ENCODE data around the gene GBX1.

GBX1 gene

GRCh38 chr7:151126491-151127137, 40.9 kb downstream of the GBX1 start:
- no peak for DNase-seq (ENCODE audit: low spot score)

- no peak for DNase-seq (ENCODE audit: low spot score)
Measured at GRCh38 chr7:151125846-151126481, 41.5 kb downstream of the GBX1 start.

GRCh38 chr7:151125470-151125845, 42.0 kb downstream of the GBX1 start:
- no peak for DNase-seq (ENCODE audit: low spot score)

DNA sequence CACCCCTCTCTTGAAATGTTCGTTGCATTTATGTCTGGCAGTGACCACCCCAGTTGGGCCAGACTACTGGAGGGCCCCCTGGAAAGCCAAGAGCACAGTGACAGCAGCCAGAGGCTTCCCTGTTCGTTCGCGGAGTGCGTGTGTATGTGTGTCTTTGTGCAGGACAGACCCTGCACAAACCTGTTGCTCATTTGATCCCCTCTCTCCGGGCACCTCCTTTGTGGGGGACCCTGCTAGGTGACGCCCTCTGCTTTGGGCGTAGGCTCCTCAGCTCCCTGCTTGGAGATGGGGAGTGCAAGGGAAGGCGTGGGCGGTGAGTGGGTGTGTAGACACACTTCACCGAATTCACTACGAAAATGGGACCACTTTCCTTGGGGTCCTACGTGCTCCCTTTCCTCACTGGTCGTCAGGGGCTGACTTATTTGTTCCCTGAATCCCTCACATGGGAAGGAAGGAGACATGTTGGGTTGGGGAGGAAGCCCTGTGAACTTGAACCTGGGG, 42.5 kb downstream of the GBX1 start:
- DNase-seq (ENCODE audit: low spot score), result no peak

- DNase-seq (ENCODE audit: low spot score), result no peak
Measured at GRCh38 chr7:151124481-151124880, 43.0 kb downstream of the GBX1 start.

DNA sequence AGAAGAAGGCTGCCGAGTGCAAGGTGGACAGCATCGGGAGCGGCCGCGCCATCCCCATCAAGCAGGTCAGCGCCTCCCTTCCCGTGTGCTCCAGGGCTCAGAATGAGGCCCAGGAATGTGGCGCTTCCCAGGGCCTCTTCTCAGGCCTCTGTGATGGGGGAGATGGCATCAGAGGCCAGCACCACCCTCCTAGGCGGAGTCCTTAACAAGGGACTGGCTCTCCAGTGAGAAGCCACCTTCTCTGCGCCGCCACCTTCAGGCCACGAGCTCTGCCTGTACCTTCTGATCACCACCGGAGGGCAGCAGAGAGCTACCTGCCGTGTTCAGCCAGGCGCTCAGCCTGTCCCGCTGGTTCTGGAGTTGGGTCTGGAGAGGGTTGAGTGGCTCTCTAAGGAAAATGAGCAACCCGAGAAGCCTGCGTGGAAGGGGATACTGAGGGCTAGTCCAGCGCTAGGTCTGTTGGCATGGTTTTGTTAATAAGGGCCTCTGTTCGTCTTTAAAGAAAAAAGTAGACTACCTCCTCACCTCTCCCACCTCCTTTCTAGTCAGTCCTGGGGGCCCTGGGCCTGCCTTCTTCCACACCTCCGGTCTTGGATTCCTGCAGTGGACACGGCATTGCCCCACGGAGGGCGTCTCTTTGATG, 43.6 kb downstream of the GBX1 start:
- peak; percentile 74 for DNase-seq (ENCODE audit: low spot score)

DNA sequence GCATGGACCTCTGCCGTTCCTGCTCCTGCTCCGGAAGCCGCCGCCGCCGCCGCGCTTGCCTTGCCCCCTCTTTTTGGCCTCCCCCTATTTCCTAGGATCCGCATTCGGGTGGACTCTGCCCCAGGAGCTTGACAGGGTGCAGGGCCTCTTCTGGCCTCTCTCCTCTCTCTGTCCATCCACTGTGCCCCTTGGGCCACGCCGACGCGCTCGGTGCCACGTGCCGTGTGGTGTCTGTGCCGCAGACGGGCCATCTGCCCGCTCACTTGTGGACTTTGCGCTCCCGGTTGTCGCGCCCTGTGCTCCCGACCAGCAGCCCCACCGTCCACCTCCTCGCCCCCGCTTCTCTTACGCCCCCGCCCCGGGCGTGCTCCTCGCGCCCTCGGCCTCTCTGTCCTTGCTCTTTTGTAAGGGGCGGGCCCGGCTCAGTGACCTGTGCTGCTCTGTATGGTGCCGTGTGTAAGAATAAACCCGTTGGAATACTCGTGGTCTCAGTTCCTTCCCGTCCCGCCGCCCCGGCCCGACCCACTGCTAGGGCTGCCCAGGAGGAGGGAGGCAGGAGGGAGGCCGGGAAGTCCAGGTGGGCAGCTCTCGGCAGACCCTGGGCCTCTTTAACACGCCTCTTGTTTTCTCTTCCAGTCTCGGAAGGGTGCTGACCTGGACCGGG, 44.2 kb downstream of the GBX1 start:
- no peak for DNase-seq (ENCODE audit: low spot score)

GRCh38 chr7:151122796-151123157, 44.7 kb downstream of the GBX1 start:
- DNase-seq (ENCODE audit: low spot score), result no peak

GRCh38 chr7:151122276-151122675, 45.2 kb downstream of the GBX1 start:
- no peak for DNase-seq (ENCODE audit: low spot score)

GRCh38 chr7:151121380-151122170, 45.9 kb downstream of the GBX1 start:
- DNase-seq (ENCODE audit: low spot score), result no peak

DNA sequence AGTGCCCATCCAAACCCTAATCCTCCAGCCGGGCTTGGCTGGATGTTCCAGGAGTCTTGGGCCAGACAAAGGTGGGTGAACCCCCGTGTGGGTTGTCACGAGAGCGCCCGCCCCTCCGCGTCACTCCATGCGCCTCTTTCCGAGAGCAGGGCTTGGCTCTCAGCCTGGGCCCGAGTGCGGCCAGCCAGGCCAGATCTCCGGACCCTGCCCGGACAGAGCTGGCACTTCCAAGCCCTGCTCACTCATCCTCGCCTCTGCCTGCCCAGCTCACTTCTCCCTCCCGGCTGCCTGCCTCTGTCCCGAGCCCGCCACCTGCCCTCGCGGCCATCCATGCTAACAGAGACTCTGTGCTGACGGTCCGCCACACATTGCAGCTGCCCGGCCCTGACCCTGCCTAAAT, 46.6 kb downstream of the GBX1 start:
- peak; percentile 32 for DNase-seq (ENCODE audit: low spot score)

DNA sequence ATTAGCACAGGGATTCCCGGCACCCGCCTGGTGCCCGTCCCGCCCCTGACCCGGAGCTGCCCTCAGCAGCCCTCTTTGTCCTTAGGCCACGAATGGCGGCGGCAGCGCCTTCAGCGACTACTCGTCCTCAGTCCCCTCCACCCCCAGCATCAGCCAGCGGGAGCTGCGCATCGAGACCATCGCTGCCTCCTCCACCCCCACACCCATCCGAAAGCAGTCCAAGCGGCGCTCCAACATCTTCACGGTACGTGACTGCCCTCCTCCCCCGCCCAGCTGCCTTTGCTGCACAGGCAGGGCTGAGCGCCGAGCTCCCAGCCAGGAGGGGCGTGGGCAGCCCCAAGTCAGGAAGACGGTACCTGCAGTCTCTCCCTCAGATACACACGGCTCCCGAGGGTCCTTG, 47.6 kb downstream of the GBX1 start:
- no peak for DNase-seq (ENCODE audit: low spot score)

DNA sequence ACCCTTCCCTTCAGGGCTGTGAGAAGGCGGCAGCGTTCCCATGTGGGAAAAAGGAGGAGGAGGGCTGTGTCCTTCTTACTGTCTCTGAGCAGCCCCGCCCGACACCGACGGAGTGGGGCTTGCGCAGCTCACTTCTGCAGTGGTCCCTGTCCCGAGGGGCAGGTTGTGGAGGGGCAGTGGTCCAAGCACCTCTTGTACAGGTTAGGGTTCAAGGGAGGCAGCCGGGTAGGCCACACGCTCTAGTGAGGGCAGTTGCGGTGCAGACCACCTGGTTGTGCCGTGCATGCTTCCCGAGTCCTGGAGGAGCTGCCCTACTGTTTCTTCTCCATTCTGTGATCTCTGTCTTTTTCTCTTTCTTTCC, 48.5 kb downstream of the GBX1 start:
- no peak for DNase-seq (ENCODE audit: low spot score)

- no peak for DNase-seq (ENCODE audit: low spot score)
Measured at GRCh38 chr7:151118108-151119054, 49.1 kb downstream of the GBX1 start.

- no peak for DNase-seq (ENCODE audit: low spot score)
Measured at GRCh38 chr7:151117565-151117964, 49.9 kb downstream of the GBX1 start.

GRCh38 chr7:151116603-151117440, 50.7 kb downstream of the GBX1 start:
- no peak for DNase-seq (ENCODE audit: low spot score)

DNA sequence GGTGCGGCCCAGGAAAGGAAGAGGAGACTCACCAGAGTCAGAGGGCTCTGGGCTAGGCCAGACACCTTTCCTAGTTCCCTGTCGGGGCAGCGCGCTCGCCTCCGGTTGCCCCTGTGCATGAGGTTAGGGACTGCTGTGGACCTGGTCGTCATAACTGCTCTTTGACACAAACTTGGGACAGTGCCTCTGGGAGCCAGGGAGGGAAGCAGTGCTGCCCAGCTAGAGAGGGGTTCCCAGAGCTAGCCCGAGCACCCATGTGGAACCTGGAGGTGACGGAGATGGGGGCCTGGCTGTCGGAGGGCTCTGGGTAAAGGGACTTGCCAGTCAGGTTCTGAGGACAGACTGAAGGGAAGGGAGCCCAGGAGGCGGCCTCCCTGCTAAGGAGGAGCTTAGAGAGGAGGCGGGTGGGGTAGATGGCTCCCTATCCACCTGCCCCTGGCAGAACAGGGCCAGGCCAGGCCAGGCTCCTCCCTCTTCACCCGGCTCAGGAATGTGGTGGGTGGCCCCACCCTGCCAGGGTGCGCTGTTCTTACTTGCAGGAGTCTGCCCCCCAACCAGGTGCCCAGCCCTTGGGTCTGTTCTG, 51.6 kb downstream of the GBX1 start:
- DNase-seq (ENCODE audit: low spot score), result no peak

DNA sequence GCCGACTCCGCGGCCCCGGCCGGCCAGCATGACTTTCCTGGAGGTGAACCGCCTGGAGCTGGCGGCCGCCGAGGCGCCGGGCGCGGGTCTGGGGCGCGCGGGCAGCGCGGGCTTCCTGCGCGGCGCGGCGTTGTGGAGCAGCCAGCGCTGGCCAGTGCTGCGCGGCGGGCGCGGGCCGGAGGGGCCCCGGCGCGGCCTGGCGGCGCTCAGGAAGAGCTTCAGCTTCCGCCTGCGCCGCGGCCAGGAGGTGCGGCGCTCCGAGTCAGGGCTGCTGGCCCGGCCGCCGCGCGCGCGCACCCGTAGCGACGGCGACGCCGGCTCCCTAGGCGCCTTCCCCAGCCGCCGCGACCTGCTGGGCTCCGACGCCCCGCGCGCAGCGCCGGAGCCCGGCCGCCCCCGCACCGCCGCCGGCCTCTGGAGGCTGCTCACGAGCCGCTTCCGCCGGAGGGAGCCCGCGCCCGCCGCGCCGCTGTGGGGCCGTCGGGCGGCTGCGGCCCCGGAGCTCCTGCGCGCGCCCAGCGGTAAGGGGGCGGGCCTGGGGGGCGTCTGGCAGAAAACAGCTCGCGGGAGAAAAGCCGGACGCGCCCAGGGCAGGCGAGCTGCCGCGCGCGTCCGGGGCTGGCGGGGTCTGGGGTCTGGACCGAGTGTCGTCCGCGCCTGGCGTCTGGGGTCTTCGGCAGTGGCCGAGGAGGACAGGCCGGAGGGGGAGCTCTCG, 52.2 kb downstream of the GBX1 start:
- no peak for DNase-seq (ENCODE audit: low spot score)
